ENCODE measurements around the gene REV1.

REV1 gene

GRCh38 chr2:99421469-99421868 lies 68.3 kb downstream of the REV1 start:
- Histone ChIP-seq H3K4me3 (replicated peaks; ENCODE audit: low read depth, low read length) (no peak overlapping the region), H3K27me3 (replicated peaks; ENCODE audit: control insufficient read depth, insufficient read depth, low read length) (no peaks in the 10 kb centered on the region), H3K36me3 (ENCODE audit: control insufficient read depth, insufficient read depth, low read length) (peaks cover 18% of the 10 kb centered on the region)
- TF ChIP-seq CTCF (IDR thresholded peaks at IDR 0.05; ENCODE audit: insufficient read depth, low read length, poor library complexity, severe bottlenecking), result no peak
- DNase-seq (ENCODE audit: extremely low read depth, insufficient read length), result no peak

- TF ChIP-seq CTCF (IDR thresholded peaks at IDR 0.05; ENCODE audit: insufficient read depth, low read length, poor library complexity, severe bottlenecking), result no peak
- Histone ChIP-seq H3K36me3 (ENCODE audit: control insufficient read depth, insufficient read depth, low read length) (peaks cover 18% of the 10 kb centered on the region), H3K4me3 (replicated peaks; ENCODE audit: low read depth, low read length) (no peak overlapping the region), H3K27me3 (replicated peaks; ENCODE audit: control insufficient read depth, insufficient read depth, low read length) (no peaks in the 10 kb centered on the region)
- no peak for DNase-seq (ENCODE audit: extremely low read depth, insufficient read length)
Observed at GRCh38 chr2:99420751-99421299, 69.0 kb downstream of the REV1 start.

- no peak overlapping the region for H3K4me3 ChIP-seq (replicated peaks; ENCODE audit: low read depth, low read length)
- peaks cover 18% of the 10 kb centered on the region for H3K36me3 ChIP-seq (ENCODE audit: control insufficient read depth, insufficient read depth, low read length)
- no peak for DNase-seq (ENCODE audit: extremely low read depth, insufficient read length)
- no peak for TF ChIP-seq CTCF (IDR thresholded peaks at IDR 0.05; ENCODE audit: insufficient read depth, low read length, poor library complexity, severe bottlenecking)
- H3K27me3 ChIP-seq (replicated peaks; ENCODE audit: control insufficient read depth, insufficient read depth, low read length), result no peaks in the 10 kb centered on the region
Observed at GRCh38 chr2:99420031-99420430, 69.8 kb downstream of the REV1 start.

GRCh38 chr2:99417396-99417795 lies 72.4 kb downstream of the REV1 start:
- Histone ChIP-seq H3K36me3 (ENCODE audit: control insufficient read depth, insufficient read depth, low read length) (peaks cover 15% of the 10 kb centered on the region), H3K27me3 (replicated peaks; ENCODE audit: control insufficient read depth, insufficient read depth, low read length) (no peaks in the 10 kb centered on the region), H3K4me3 (replicated peaks; ENCODE audit: low read depth, low read length) (no peak overlapping the region)
- no peak for TF ChIP-seq CTCF (IDR thresholded peaks at IDR 0.05; ENCODE audit: insufficient read depth, low read length, poor library complexity, severe bottlenecking)
- DNase-seq (ENCODE audit: extremely low read depth, insufficient read length), result no peak

- TF ChIP-seq CTCF (IDR thresholded peaks at IDR 0.05; ENCODE audit: insufficient read depth, low read length, poor library complexity, severe bottlenecking), result no peak
- Histone ChIP-seq H3K4me3 (replicated peaks; ENCODE audit: low read depth, low read length) (no peak overlapping the region), H3K36me3 (ENCODE audit: control insufficient read depth, insufficient read depth, low read length) (peaks cover 11% of the 10 kb centered on the region), H3K27me3 (replicated peaks; ENCODE audit: control insufficient read depth, insufficient read depth, low read length) (no peaks in the 10 kb centered on the region)
- DNase-seq (ENCODE audit: extremely low read depth, insufficient read length), result no peak
Observed at GRCh38 chr2:99414566-99414965, 75.3 kb downstream of the REV1 start.

- peaks cover 8% of the 10 kb centered on the region for H3K36me3 ChIP-seq (ENCODE audit: control insufficient read depth, insufficient read depth, low read length)
- H3K27me3 ChIP-seq (replicated peaks; ENCODE audit: control insufficient read depth, insufficient read depth, low read length), result no peaks in the 10 kb centered on the region
- no peak for TF ChIP-seq CTCF (IDR thresholded peaks at IDR 0.05; ENCODE audit: insufficient read depth, low read length, poor library complexity, severe bottlenecking)
- no peak for DNase-seq (ENCODE audit: extremely low read depth, insufficient read length)
- H3K4me3 ChIP-seq (replicated peaks; ENCODE audit: low read depth, low read length), result no peak overlapping the region
Observed at GRCh38 chr2:99410276-99410675, 79.5 kb downstream of the REV1 start.

Data from GM06990 (cell line).